ENCODE measurements around the gene TPCN1.
A peak's percentile ranks its signal among the peaks of the same experiment; 100 is the strongest.

GRCh38 chr12:113184900-113185179 lies 36.4 kb upstream of the TPCN1 start:
- no peak for TF ChIP-seq ZNF396 (CRISPR knock-in tag; IDR thresholded peaks at IDR 0.05; ENCODE audit: borderline replicate concordance)
- TF ChIP-seq, protein P1, sequence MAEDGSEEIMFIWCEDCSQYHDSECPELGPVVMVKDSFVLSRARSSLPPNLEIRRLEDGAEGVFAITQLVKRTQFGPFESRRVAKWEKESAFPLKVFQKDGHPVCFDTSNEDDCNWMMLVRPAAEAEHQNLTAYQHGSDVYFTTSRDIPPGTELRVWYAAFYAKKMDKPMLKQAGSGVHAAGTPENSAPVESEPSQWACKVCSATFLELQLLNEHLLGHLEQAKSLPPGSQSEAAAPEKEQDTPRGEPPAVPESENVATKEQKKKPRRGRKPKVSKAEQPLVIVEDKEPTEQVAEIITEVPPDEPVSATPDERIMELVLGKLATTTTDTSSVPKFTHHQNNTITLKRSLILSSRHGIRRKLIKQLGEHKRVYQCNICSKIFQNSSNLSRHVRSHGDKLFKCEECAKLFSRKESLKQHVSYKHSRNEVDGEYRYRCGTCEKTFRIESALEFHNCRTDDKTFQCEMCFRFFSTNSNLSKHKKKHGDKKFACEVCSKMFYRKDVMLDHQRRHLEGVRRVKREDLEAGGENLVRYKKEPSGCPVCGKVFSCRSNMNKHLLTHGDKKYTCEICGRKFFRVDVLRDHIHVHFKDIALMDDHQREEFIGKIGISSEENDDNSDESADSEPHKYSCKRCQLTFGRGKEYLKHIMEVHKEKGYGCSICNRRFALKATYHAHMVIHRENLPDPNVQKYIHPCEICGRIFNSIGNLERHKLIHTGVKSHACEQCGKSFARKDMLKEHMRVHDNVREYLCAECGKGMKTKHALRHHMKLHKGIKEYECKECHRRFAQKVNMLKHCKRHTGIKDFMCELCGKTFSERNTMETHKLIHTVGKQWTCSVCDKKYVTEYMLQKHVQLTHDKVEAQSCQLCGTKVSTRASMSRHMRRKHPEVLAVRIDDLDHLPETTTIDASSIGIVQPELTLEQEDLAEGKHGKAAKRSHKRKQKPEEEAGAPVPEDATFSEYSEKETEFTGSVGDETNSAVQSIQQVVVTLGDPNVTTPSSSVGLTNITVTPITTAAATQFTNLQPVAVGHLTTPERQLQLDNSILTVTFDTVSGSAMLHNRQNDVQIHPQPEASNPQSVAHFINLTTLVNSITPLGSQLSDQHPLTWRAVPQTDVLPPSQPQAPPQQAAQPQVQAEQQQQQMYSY (CRISPR knock-in tag; IDR thresholded peaks at IDR 0.05) = peak; percentile 44; the same call in 1 of the 2 replicates
- TF ChIP-seq, protein P2, sequence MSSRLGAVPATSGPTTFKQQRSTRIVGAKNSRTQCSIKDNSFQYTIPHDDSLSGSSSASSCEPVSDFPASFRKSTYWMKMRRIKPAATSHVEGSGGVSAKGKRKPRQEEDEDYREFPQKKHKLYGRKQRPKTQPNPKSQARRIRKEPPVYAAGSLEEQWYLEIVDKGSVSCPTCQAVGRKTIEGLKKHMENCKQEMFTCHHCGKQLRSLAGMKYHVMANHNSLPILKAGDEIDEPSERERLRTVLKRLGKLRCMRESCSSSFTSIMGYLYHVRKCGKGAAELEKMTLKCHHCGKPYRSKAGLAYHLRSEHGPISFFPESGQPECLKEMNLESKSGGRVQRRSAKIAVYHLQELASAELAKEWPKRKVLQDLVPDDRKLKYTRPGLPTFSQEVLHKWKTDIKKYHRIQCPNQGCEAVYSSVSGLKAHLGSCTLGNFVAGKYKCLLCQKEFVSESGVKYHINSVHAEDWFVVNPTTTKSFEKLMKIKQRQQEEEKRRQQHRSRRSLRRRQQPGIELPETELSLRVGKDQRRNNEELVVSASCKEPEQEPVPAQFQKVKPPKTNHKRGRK (CRISPR knock-in tag; IDR thresholded peaks at IDR 0.05; ENCODE audit: borderline replicate concordance) = no peak
- no peak for TF ChIP-seq STAT6 (CRISPR knock-in tag; conservative IDR thresholded peaks at IDR 0.05; ENCODE audit: low read depth)
- no peak for TF ChIP-seq MYBL2 (CRISPR knock-in tag; IDR thresholded peaks at IDR 0.05)
- no peak for TF ChIP-seq CTCF (IDR thresholded peaks at IDR 0.05)
- no peak for TF ChIP-seq USF1 (CRISPR knock-in tag; IDR thresholded peaks at IDR 0.05)
- TF ChIP-seq GRHL2 (CRISPR knock-in tag; IDR thresholded peaks at IDR 0.05; ENCODE audit: insufficient replicate concordance, severe bottlenecking) = no peak
- no peak for TF ChIP-seq ESRRA (CRISPR knock-in tag; IDR thresholded peaks at IDR 0.05; ENCODE audit: borderline replicate concordance)
- TF ChIP-seq, protein P3, sequence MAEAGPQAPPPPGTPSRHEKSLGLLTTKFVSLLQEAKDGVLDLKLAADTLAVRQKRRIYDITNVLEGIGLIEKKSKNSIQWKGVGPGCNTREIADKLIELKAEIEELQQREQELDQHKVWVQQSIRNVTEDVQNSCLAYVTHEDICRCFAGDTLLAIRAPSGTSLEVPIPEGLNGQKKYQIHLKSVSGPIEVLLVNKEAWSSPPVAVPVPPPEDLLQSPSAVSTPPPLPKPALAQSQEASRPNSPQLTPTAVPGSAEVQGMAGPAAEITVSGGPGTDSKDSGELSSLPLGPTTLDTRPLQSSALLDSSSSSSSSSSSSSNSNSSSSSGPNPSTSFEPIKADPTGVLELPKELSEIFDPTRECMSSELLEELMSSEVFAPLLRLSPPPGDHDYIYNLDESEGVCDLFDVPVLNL (CRISPR knock-in tag; IDR thresholded peaks at IDR 0.05; ENCODE audit: borderline replicate concordance, low read depth) = no peak
- no peak for TF ChIP-seq MLX (CRISPR knock-in tag; IDR thresholded peaks at IDR 0.05)
- TF ChIP-seq MAX (CRISPR knock-in tag; IDR thresholded peaks at IDR 0.05) = no peak
- TF ChIP-seq ZBTB21 (CRISPR knock-in tag; IDR thresholded peaks at IDR 0.05; ENCODE audit: borderline replicate concordance) = no peak
